CD14-positive monocyte (primary cell): ENCODE results near the gene SLIT3. TPM values are rescaled to one million over a fixed set of nuclear protein-coding genes. Genes with fewer than 3 reads are reported as not detected.

ENCODE experiments used
- DNase-seq, 3 donors: peaks; one replicate each; pipeline ENCODE4 v3.0.0-alpha.2; 2011 to 2022
- H2AFZ ChIP-seq: 2 replicates; pipeline ENCODE4 v1.6.0; 2012; ENCODE audit warnings: mild to moderate bottlenecking, low read depth, low read length, inconsistent platforms; ENCODE audit not compliant: insufficient read depth, poor library complexity, severe bottlenecking
- H3K27ac ChIP-seq, 2 donors: 1 replicate in 1 of 2; 2 replicates in 1 of 2; pipeline ENCODE4 v1.5.1; 2012 to 2013; ENCODE audit warnings: low read length in 2 of 2, control low read depth in 1 of 2, inconsistent platforms in 1 of 2, low read depth in 1 of 2, mild to moderate bottlenecking in 1 of 2
- H3K27me3 ChIP-seq, 2 donors: one replicate each; pipeline versions ENCODE4 v1.6.0 to v1.6.1; 2011 to 2013; ENCODE audit warnings: low read length in 2 of 2; ENCODE audit not compliant: control insufficient read depth in 2 of 2, insufficient read depth in 2 of 2
- H3K36me3 ChIP-seq, 2 donors: replicated peaks in 1 of 2; 1 replicate in 1 of 2; 2 replicates in 1 of 2; pipeline versions ENCODE4 v1.5.1 to v1.6.1; 2012 to 2013; ENCODE audit warnings: low read length in 2 of 2, control low read depth in 1 of 2, inconsistent platforms in 1 of 2, mild to moderate bottlenecking in 1 of 2; ENCODE audit not compliant: insufficient read depth in 2 of 2, control insufficient read depth in 1 of 2
- H3K4me1 ChIP-seq, 2 donors: 1 replicate in 1 of 2; 2 replicates in 1 of 2; pipeline versions ENCODE4 v1.5.1 to v1.6.1; 2012 to 2013; ENCODE audit warnings: low read length in 2 of 2, control low read depth in 1 of 2, inconsistent platforms in 1 of 2, mild to moderate bottlenecking in 1 of 2, moderate library complexity in 1 of 2; ENCODE audit not compliant: insufficient read depth in 2 of 2, control insufficient read depth in 1 of 2
- H3K4me2 ChIP-seq: replicated peaks from 2 replicates; pipeline ENCODE3; 2012; ENCODE audit warnings: low read length, moderate library complexity, mild to moderate bottlenecking; ENCODE audit not compliant: poor library complexity, severe bottlenecking; ENCODE audit errors: extremely low read depth
- H3K4me3 ChIP-seq, 3 experiments: fragments of 200-600 bp in 1 of 3; sonication (generic) in 1 of 3; replicated peaks in 1 of 3; 1 replicate in 2 of 3; 2 replicates in 1 of 3; pipeline ENCODE4 v1.5.1; 2011 to 2013; ENCODE audit warnings: low read length in 3 of 3, mild to moderate bottlenecking in 3 of 3, control low read depth in 2 of 3, low read depth in 2 of 3, inconsistent platforms in 1 of 3, moderate library complexity in 1 of 3
- H3K79me2 ChIP-seq: 2 replicates; pipeline ENCODE4 v1.6.0; 2012; ENCODE audit warnings: mild to moderate bottlenecking, control low read depth, inconsistent platforms, low read length, moderate library complexity; ENCODE audit not compliant: insufficient read depth
- H3K9ac ChIP-seq: 2 replicates; pipeline ENCODE4 v1.6.0; 2017; ENCODE audit warnings: low read length, mild to moderate bottlenecking; ENCODE audit not compliant: insufficient read depth, poor library complexity, severe bottlenecking
- H3K9me3 ChIP-seq, 2 donors: replicated peaks in 1 of 2; 1 replicate in 1 of 2; 2 replicates in 1 of 2; pipeline versions ENCODE4 v1.5.1 to v1.6.1; 2012 to 2013; ENCODE audit warnings: low read length in 2 of 2, control low read depth in 1 of 2; ENCODE audit not compliant: control insufficient read depth in 1 of 2, insufficient read depth in 1 of 2
- H4K20me1 ChIP-seq: 2 replicates; pipeline ENCODE4 v1.6.0; 2012; ENCODE audit warnings: mild to moderate bottlenecking, low read length, control low read depth, moderate library complexity; ENCODE audit not compliant: insufficient read depth
- H3K27ac Mint-ChIP-seq, 7 donors: one replicate each; pipeline ENCODE4 v1.8.0; 2020; ENCODE audit warnings: mild to moderate bottlenecking in 7 of 7, mixed read lengths in 7 of 7, moderate library complexity in 6 of 7, inconsistent platforms in 2 of 7
- H3K27me3 Mint-ChIP-seq, 3 donors: one replicate each; pipeline ENCODE4 v1.8.0; 2021 to 2022; ENCODE audit warnings: low read depth in 3 of 3, mild to moderate bottlenecking in 3 of 3, mixed read lengths in 3 of 3, moderate library complexity in 3 of 3, inconsistent platforms in 1 of 3
- H3K36me3 Mint-ChIP-seq, 2 donors: one replicate each; pipeline ENCODE4 v1.8.0; 2020; ENCODE audit warnings: mixed read lengths in 2 of 2, inconsistent platforms in 1 of 2, mild to moderate bottlenecking in 1 of 2
- H3K4me1 Mint-ChIP-seq: one replicate; pipeline ENCODE4 v1.8.0; 2020; ENCODE audit warnings: mild to moderate bottlenecking, mixed read lengths
- H3K4me3 Mint-ChIP-seq, 2 donors: one replicate each; pipeline ENCODE4 v1.8.0; 2020; ENCODE audit warnings: mild to moderate bottlenecking in 2 of 2, mixed read lengths in 2 of 2, moderate library complexity in 1 of 2
- H3K9me3 Mint-ChIP-seq, 7 donors: one replicate each; pipeline ENCODE4 v1.8.0; 2020 to 2022; ENCODE audit warnings: mixed read lengths in 7 of 7, mild to moderate bottlenecking in 6 of 7, moderate library complexity in 6 of 7, inconsistent platforms in 2 of 7
- WGBS: methylation state at CpG from one replicate; pipeline ENCODE4 v1.1.5; 2013; ENCODE audit warnings: missing lambda C conversion rate; ENCODE audit not compliant: insufficient coverage; 5-methylcytosine and 5-hydroxymethylcytosine counted together
- intact Hi-C, 2 donors: fragments of 100-400 bp; cut with micrococcal nuclease; formaldehyde crosslinking; loops; one replicate each; pipeline versions ENCODE4 v1.15.0 to v1.15.1; 2023
- polyA plus RNA-seq, 3 donors: library from polyadenylated mRNA; depleted of rRNA in 1 of 3; unstranded in 2 of 3; stranded (reverse) in 1 of 3; fragments of 300-500 nt in 2 of 3; fragments of >200 nt in 1 of 3; fragmentation: Illumina TruSeq in 2 of 3; gene quantifications; 1 replicate in 2 of 3; 2 replicates in 1 of 3; pipeline ENCODE4 v1.2.3, GENCODE V29; 2012 to 2021
- TF ChIP-seq, protein P1 (sequence below): fragments of 200-600 bp; IDR thresholded peaks from one replicate; pipeline ENCODE4 v1.8.0; 2022; ENCODE audit warnings: antibody characterized with exemption, mild to moderate bottlenecking

Gene SLIT3
- polyA plus RNA-seq, 3 donors = not detected

DNA sequence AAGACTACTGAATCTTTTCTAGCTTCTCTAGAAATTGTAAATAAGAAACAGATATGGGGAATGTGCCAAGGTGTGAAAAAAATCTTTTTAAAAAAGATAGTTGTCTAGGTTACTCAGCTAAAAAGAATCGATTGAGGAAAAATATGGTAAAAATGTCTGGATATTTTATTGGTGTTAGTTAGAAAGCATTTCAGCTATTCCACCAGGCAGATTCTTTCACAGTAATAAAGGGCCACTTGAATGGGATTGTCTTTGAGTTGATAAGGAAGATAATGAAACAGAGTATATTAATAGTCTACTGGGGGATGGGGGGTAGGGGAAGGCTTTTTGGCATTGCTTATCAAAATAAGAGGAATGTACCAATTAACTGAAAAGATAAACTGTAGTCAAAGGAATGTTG lies 51.9 kb downstream of the SLIT3 start:
- no peak overlapping the region for H3K27ac ChIP-seq
- H3K27me3 ChIP-seq = no peaks in the 10 kb centered on the region
- H3K4me1 Mint-ChIP-seq = no peaks in the 10 kb centered on the region
- no peaks in the 10 kb centered on the region for H3K36me3 ChIP-seq
- no peaks in the 10 kb centered on the region for H3K79me2 ChIP-seq
- no CpG with 5 or more reads among the region's 1 CpG for WGBS
- H3K27ac Mint-ChIP-seq = no peak overlapping the region
- no peaks in the 10 kb centered on the region for H3K9me3 ChIP-seq
- H3K27me3 Mint-ChIP-seq = peaks cover 3 to 5% (median 4%) of the 10 kb centered on the region in 3 donors
- H3K36me3 Mint-ChIP-seq = no peaks in the 10 kb centered on the region
- H3K4me2 ChIP-seq = no peak overlapping the region
- H4K20me1 ChIP-seq = no peaks in the 10 kb centered on the region
- no peaks in the 10 kb centered on the region for H3K4me1 ChIP-seq
- intact Hi-C loops = no loop called here
- no peak for DNase-seq
- TF ChIP-seq, protein P1, sequence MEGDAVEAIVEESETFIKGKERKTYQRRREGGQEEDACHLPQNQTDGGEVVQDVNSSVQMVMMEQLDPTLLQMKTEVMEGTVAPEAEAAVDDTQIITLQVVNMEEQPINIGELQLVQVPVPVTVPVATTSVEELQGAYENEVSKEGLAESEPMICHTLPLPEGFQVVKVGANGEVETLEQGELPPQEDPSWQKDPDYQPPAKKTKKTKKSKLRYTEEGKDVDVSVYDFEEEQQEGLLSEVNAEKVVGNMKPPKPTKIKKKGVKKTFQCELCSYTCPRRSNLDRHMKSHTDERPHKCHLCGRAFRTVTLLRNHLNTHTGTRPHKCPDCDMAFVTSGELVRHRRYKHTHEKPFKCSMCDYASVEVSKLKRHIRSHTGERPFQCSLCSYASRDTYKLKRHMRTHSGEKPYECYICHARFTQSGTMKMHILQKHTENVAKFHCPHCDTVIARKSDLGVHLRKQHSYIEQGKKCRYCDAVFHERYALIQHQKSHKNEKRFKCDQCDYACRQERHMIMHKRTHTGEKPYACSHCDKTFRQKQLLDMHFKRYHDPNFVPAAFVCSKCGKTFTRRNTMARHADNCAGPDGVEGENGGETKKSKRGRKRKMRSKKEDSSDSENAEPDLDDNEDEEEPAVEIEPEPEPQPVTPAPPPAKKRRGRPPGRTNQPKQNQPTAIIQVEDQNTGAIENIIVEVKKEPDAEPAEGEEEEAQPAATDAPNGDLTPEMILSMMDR = no peak
- no peak overlapping the region for H3K4me3 Mint-ChIP-seq
- H3K4me3 ChIP-seq = no peak overlapping the region
- H2AFZ ChIP-seq = no peak overlapping the region
- H3K9ac ChIP-seq = no peak overlapping the region
- peaks cover 0 to 3% (median 1%) of the 10 kb centered on the region in 7 donors for H3K9me3 Mint-ChIP-seq

DNA sequence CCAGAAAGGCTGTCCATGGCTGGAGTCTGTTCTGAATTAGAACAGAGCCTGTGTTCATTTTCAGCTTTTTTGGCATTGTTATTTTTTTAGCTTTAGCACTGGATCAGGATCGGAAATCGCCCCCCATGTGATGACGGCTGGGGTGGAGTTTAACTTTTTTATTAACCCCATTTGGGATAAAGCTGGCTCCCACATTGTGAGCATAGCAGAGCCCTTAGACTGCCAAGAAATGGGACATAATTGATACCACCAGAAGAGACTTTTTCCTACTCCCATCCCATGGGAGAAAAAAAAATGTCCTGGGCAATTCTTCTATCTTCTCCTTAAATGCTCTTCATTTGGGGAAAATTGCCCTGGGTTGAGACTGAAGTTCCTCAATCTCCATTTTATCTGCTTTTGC lies 52.4 kb downstream of the SLIT3 start:
- Mint-ChIP-seq H3K4me1 (no peaks in the 10 kb centered on the region), H3K27me3 (peaks cover 2 to 4% (median 3%) of the 10 kb centered on the region in 3 donors), H3K36me3 (no peaks in the 10 kb centered on the region), H3K9me3 (peaks cover 0 to 3% (median 1%) of the 10 kb centered on the region in 7 donors), H3K27ac (no peak overlapping the region), H3K4me3 (no peak overlapping the region)
- Histone ChIP-seq H2AFZ (no peak overlapping the region), H3K4me2 (no peak overlapping the region), H3K27ac (no peak overlapping the region), H4K20me1 (no peaks in the 10 kb centered on the region), H3K9ac (no peak overlapping the region), H3K9me3 (no peaks in the 10 kb centered on the region), H3K36me3 (no peaks in the 10 kb centered on the region), H3K4me3 (no peak overlapping the region), H3K27me3 (no peaks in the 10 kb centered on the region), H3K4me1 (no peaks in the 10 kb centered on the region), H3K79me2 (no peaks in the 10 kb centered on the region)
- DNase-seq = no peak
- intact Hi-C loops = no loop called here
- TF ChIP-seq, protein P1 = no peak
- WGBS = no CpG with 5 or more reads among the region's 3 CpGs
